MM.1S (cell line): ENCODE measurements around the gene TNF.

Source experiments
- DNase-seq: peaks from one replicate; pipeline ENCODE4 v3.0.0-alpha.2; 2015
- H2AFZ ChIP-seq: fragments of 300-600 bp; sonication (generic); 2 replicates; pipeline ENCODE4 v1.6.0; 2016; ENCODE audit warnings: antibody characterized with exemption, low read length
- H3F3A ChIP-seq: fragments of 300-600 bp; sonication (generic); 2 replicates; pipeline ENCODE4 v1.6.1; 2016; ENCODE audit warnings: mild to moderate bottlenecking, antibody characterized with exemption, low read length, moderate library complexity, mixed read lengths; ENCODE audit not compliant: insufficient read depth
- H3K27ac ChIP-seq: fragments of 300-600 bp; sonication (generic); 2 replicates; pipeline ENCODE4 v1.5.1; 2016; ENCODE audit warnings: mild to moderate bottlenecking, low read length
- H3K27me3 ChIP-seq: fragments of 300-600 bp; sonication (generic); replicated peaks from 2 replicates; pipeline ENCODE4 v1.6.0; 2016; ENCODE audit warnings: low read length; ENCODE audit not compliant: insufficient read depth
- H3K36me3 ChIP-seq: fragments of 300-600 bp; sonication (generic); replicated peaks from 2 replicates; pipeline ENCODE4 v1.6.1; 2016; ENCODE audit warnings: mild to moderate bottlenecking, low read length, mixed read lengths; ENCODE audit not compliant: insufficient read depth
- H3K4me1 ChIP-seq: fragments of 300-600 bp; sonication (generic); 2 replicates; pipeline ENCODE4 v1.6.1; 2016; ENCODE audit warnings: low read length, mixed read lengths
- H3K4me2 ChIP-seq: fragments of 300-600 bp; sonication (generic); 2 replicates; pipeline ENCODE4 v1.6.0; 2016; ENCODE audit warnings: low read depth, low read length
- H3K4me3 ChIP-seq: fragments of 300-600 bp; sonication (generic); 2 replicates; pipeline ENCODE4 v1.5.1; 2016; ENCODE audit warnings: low read length, mixed read lengths
- H3K79me2 ChIP-seq: fragments of 300-600 bp; sonication (generic); 2 replicates; pipeline ENCODE4 v1.6.1; 2016; ENCODE audit warnings: mixed run types, low read length, mixed read lengths
- H3K9ac ChIP-seq: fragments of 300-600 bp; sonication (generic); 2 replicates; pipeline ENCODE4 v1.6.1; 2016; ENCODE audit warnings: low read length, mixed read lengths
- H3K9me2 ChIP-seq: fragments of 300-600 bp; sonication (generic); replicated peaks from 2 replicates; pipeline ENCODE4 v1.6.1; 2016; ENCODE audit warnings: mild to moderate bottlenecking, low read length, mixed read lengths; ENCODE audit not compliant: insufficient read depth
- H3K9me3 ChIP-seq: fragments of 300-600 bp; sonication (generic); replicated peaks from 2 replicates; pipeline ENCODE4 v1.6.1; 2016; ENCODE audit warnings: mild to moderate bottlenecking, low read length, mixed read lengths; ENCODE audit not compliant: insufficient read depth
- H4K20me1 ChIP-seq: fragments of 300-600 bp; sonication (generic); 2 replicates; pipeline ENCODE4 v1.6.1; 2016; ENCODE audit warnings: mild to moderate bottlenecking, low read length, moderate library complexity, mixed read lengths; ENCODE audit not compliant: insufficient read depth
- EZH2 ChIP-seq: fragments of 300-600 bp; sonication (generic); optimal IDR thresholded peaks from 2 replicates; pipeline ENCODE3; 2017; ENCODE audit warnings: low read depth, mild to moderate bottlenecking, antibody characterized with exemption, low read length, mixed read lengths
- EZH2phosphoT487 ChIP-seq: fragments of 300-600 bp; sonication (generic); IDR thresholded peaks from 2 replicates; pipeline ENCODE4 v1.6.1; 2018; ENCODE audit warnings: antibody characterized with exemption, low read length
- TF ChIP-seq, protein P1 (sequence below): fragments of 300-600 bp; sonication (generic); IDR thresholded peaks from 2 replicates; pipeline ENCODE4 v1.5.1; 2016; ENCODE audit warnings: antibody characterized with exemption, low read length, mixed read lengths

The TNF gene

DNA sequence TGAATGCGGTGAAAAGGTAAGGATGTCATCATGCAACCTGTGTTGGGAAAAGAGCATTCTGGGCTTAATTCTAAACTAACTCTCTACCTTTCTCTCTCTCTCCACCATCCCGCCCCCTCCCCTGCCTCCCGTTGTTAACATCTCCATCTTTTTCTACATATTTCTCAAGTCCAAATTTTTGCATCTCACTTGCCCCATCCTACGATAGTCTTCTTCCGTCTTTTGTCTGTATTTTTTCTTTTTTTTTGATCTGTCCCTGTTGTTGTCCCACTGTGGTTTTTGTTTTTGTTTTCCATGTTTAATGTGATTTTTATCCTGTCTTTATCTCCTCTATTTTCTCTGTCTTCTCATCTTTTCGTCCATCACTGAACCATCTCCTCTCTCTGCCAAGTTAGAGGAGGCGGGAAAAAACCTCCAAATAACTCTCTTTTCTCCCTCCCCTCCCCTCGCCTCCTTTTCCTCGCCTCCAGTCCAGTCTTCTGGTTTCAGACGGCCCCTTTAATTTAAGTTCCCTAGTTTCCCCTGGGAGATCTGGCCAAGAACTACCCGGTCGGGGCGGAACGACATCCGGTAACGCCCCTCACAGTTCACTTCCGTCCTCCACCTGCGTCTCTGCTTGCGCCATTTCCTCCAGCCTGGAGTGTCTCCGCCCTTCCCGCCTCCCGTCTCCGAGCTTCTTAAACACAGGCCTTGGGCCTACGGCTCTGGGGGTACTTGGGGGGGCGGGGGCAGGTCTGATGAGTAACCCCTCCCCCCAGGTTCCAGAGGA is 28.2 kb upstream of the TNF start, which contains the start of gene NFKBIL1:
TSS of gene NFKBIL1 (plus strand) at position 651 of the 769 bp plus-strand sequence. CDS start at position 738, 87 bp downstream.
- H3K79me2 ChIP-seq, result peaks cover 18% of the 10 kb centered on the region
- peak within 1 kb of the TSS; percentile 36; the same call in 1 of the 2 replicates for H3K27ac ChIP-seq
- peak within 1 kb of the TSS; percentile 57 for H3K4me3 ChIP-seq
- no peaks in the 10 kb centered on the region for H3K9me3 ChIP-seq
- peak within 1 kb of the TSS; percentile 42 for H2AFZ ChIP-seq
- peak within 1 kb of the TSS; percentile 67 for H3K4me2 ChIP-seq
- no peaks in the 10 kb centered on the region for H4K20me1 ChIP-seq
- peak; percentile 95 for DNase-seq
- H3K9ac ChIP-seq, result peak within 1 kb of the TSS; percentile 89
- H3K27me3 ChIP-seq, result no peaks in the 10 kb centered on the region
- TF ChIP-seq, protein P1, sequence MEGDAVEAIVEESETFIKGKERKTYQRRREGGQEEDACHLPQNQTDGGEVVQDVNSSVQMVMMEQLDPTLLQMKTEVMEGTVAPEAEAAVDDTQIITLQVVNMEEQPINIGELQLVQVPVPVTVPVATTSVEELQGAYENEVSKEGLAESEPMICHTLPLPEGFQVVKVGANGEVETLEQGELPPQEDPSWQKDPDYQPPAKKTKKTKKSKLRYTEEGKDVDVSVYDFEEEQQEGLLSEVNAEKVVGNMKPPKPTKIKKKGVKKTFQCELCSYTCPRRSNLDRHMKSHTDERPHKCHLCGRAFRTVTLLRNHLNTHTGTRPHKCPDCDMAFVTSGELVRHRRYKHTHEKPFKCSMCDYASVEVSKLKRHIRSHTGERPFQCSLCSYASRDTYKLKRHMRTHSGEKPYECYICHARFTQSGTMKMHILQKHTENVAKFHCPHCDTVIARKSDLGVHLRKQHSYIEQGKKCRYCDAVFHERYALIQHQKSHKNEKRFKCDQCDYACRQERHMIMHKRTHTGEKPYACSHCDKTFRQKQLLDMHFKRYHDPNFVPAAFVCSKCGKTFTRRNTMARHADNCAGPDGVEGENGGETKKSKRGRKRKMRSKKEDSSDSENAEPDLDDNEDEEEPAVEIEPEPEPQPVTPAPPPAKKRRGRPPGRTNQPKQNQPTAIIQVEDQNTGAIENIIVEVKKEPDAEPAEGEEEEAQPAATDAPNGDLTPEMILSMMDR, result no peak
- no peak for TF ChIP-seq EZH2phosphoT487
- TF ChIP-seq EZH2, result no peak
- no peaks in the 10 kb centered on the region for H3K9me2 ChIP-seq
- H3F3A ChIP-seq, result 0 out of 2 replicates have a peak, but pooled peaks cover 12% of the 10 kb centered on the region
- H3K4me1 ChIP-seq, result peaks cover 9% of the 10 kb centered on the region
- no peaks in the 10 kb centered on the region for H3K36me3 ChIP-seq

DNA sequence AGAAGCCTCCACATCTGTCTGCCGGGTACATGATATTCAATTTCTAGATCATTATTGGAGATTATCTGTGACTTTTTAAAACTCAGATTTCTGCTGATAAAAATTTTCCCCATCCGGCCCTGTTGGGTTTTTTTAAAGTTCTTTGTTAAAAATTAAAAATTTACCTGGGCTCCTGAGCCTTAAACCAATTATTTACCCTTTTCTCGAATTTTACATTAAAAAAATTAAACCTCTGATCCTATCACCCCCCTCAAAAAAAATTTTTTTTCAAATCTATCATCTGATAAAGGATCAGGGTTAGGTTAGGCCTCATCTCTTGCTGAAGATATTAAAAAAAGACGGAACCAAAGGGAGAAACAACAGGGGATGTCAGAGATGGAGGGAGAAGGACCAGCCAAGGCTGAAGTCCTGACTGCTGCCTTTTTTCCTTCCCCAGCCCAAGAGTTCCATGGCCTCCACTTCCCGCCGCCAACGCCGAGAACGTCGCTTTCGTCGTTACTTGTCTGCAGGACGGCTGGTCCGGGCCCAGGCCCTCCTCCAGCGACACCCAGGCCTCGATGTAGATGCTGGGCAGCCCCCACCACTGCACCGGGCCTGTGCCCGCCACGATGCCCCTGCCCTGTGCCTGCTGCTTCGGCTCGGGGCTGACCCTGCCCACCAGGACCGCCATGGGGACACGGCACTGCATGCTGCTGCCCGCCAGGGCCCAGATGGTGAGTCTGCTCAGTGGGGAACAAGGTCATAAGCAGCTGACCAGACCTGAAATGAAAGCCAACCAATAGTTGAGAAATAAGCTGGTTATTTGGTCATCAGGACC is 27.4 kb upstream of the TNF start:
- Histone ChIP-seq H3K27me3 (no peaks in the 10 kb centered on the region), H3K4me2 (peak overlapping the region; percentile 67), H3K4me3 (peak overlapping the region; percentile 57), H3K27ac (peak overlapping the region; percentile 36; the same call in 1 of the 2 replicates), H3K4me1 (peaks cover 9% of the 10 kb centered on the region), H4K20me1 (no peaks in the 10 kb centered on the region), H2AFZ (peak overlapping the region; percentile 42; the same call in 1 of the 2 replicates), H3K36me3 (no peaks in the 10 kb centered on the region), H3K79me2 (peaks cover 11% of the 10 kb centered on the region), H3K9ac (peak overlapping the region; percentile 89), H3K9me3 (no peaks in the 10 kb centered on the region), H3K9me2 (no peaks in the 10 kb centered on the region), H3F3A (0 out of 2 replicates have a peak, but pooled peaks cover 12% of the 10 kb centered on the region)
- DNase-seq, result no peak
- TF ChIP-seq EZH2phosphoT487 (no peak), EZH2 (no peak)
- TF ChIP-seq, protein P1, result no peak

DNA sequence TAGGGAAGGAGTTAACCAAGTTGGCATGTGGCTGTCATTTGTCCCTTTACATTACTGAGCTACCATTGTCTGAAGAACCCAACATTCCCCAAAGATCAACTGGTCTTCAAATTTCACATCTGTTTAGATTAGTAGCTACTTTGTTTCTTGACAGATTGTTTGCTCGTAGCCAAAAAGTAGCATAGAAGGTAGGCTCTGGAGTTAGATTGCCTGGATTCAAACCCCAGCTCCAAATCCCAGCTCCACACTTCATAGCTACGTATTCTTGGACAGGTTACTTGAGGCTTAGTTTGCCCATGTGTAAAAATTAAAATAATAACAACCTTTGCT is 26.9 kb upstream of the TNF start:
- no peak overlapping the region for H3K27ac ChIP-seq

More for the DNA sequence above, 26.9 kb upstream of the TNF start:
- Histone ChIP-seq H2AFZ (no peak overlapping the region), H3K4me1 (peaks cover 9% of the 10 kb centered on the region), H3K9me3 (no peaks in the 10 kb centered on the region), H3K27me3 (no peaks in the 10 kb centered on the region), H3K4me3 (no peak overlapping the region), H3K4me2 (peak overlapping the region; percentile 67; the same call in 1 of the 2 replicates), H3K36me3 (no peaks in the 10 kb centered on the region), H3F3A (0 out of 2 replicates have a peak, but pooled peaks cover 6% of the 10 kb centered on the region), H3K9me2 (no peaks in the 10 kb centered on the region), H4K20me1 (no peaks in the 10 kb centered on the region), H3K9ac (no peak overlapping the region), H3K79me2 (peaks cover 6% of the 10 kb centered on the region)
- no peak for DNase-seq
- TF ChIP-seq EZH2phosphoT487, result no peak
- TF ChIP-seq EZH2, result no peak
- TF ChIP-seq, protein P1, result no peak
